Thymus (tissue), 11 donors: Measurements from ENCODE around the gene PLS1. TPM values are rescaled to one million over a fixed set of nuclear protein-coding genes. Genes with fewer than 3 reads are reported as not detected.

Experiments used
- DNase-seq, 9 donors: peaks; one replicate each; pipeline ENCODE4 v3.0.0-alpha.2; 2013; ENCODE audit warnings: low spot score in 9 of 9, low read depth in 6 of 9, missing footprints in 1 of 9
- H3K27ac ChIP-seq, 2 donors: one replicate each; pipeline ENCODE4 v1.5.1; 2013; ENCODE audit warnings: control low read depth in 1 of 2, low read depth in 1 of 2, low read length in 1 of 2, mild to moderate bottlenecking in 1 of 2, moderate library complexity in 1 of 2
- H3K27me3 ChIP-seq, 2 donors: one replicate each; pipeline ENCODE4 v1.5.1; 2013; ENCODE audit warnings: low read length in 1 of 2; ENCODE audit not compliant: control insufficient read depth in 2 of 2, insufficient read depth in 1 of 2
- H3K36me3 ChIP-seq, 2 donors: one replicate each; pipeline ENCODE4 v1.5.1; 2013; ENCODE audit warnings: low read length in 1 of 2, mild to moderate bottlenecking in 1 of 2, moderate library complexity in 1 of 2; ENCODE audit not compliant: control insufficient read depth in 2 of 2, insufficient read depth in 2 of 2
- H3K4me1 ChIP-seq, 2 donors: one replicate each; pipeline ENCODE4 v1.5.1; 2013; ENCODE audit warnings: low read length in 2 of 2; ENCODE audit not compliant: control insufficient read depth in 2 of 2, insufficient read depth in 2 of 2
- H3K4me3 ChIP-seq, 2 donors: one replicate each; pipeline ENCODE4 v1.5.1; 2013; ENCODE audit warnings: low read length in 2 of 2, control low read depth in 1 of 2, mild to moderate bottlenecking in 1 of 2
- H3K9me3 ChIP-seq, 2 donors: one replicate each; pipeline ENCODE4 v1.5.1; 2013; ENCODE audit warnings: low read length in 1 of 2, mild to moderate bottlenecking in 1 of 2; ENCODE audit not compliant: control insufficient read depth in 2 of 2, insufficient read depth in 1 of 2
- WGBS: extraction: QIAGEN DNeasy Blood & Tissue Kit; methylation state at CpG from one replicate; pipeline ENCODE4 v1.1.7; 2013; 5-methylcytosine and 5-hydroxymethylcytosine counted together
- polyA plus RNA-seq: library from polyadenylated mRNA; stranded (reverse); fragments of 200-250 nt; gene quantifications from one replicate; pipeline ENCODE4 v1.2.3, GENCODE V29; 2013
- total RNA-seq: library from RNA; stranded (reverse); fragments of 120-200 nt; gene quantifications from one replicate; pipeline ENCODE4 v1.2.4, GENCODE V29; 2013
- donor health status: healthy.

Gene PLS1
- total and polyA plus RNA-seq, 2 donors: 2.0 to 9.2 TPM

DNA sequence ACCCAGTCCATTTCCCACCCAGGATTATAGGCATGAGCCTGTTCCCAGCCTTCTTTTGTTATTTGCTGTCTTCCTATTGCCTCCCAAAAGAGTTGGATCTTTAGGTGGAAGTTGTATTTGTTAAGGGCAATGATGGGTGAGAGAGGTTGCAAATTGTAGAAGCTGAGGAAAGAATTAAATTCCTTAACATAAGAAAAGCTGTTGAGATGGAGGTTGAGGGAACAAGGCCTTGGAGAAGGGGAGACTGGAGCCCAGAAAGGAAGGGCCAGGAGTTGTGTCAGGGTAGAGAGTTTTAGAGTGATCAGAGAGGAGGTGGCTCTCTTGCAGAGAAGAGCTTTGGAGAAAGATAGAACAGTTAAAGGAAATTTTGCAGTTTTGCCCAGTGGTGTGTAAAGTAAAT is 46.8 kb downstream of the PLS1 start:
- Histone ChIP-seq H3K36me3 (no peaks in the 10 kb centered on the region), H3K27me3 (no peaks in the 10 kb centered on the region), H3K9me3 (no peaks in the 10 kb centered on the region), H3K4me3 (no peak overlapping the region), H3K4me1 (no peaks in the 10 kb centered on the region), H3K27ac (no peak overlapping the region)
- no peak for DNase-seq

GRCh38 chr3:142644502-142644901 is 48.3 kb downstream of the PLS1 start:
- Histone ChIP-seq H3K4me1 (no peaks in the 10 kb centered on the region), H3K27ac (no peak overlapping the region), H3K4me3 (no peak overlapping the region), H3K27me3 (no peaks in the 10 kb centered on the region), H3K9me3 (no peaks in the 10 kb centered on the region), H3K36me3 (no peaks in the 10 kb centered on the region)
- no peak for DNase-seq
- 83% methylated on average over 6 of the region's 6 CpGs for WGBS

DNA sequence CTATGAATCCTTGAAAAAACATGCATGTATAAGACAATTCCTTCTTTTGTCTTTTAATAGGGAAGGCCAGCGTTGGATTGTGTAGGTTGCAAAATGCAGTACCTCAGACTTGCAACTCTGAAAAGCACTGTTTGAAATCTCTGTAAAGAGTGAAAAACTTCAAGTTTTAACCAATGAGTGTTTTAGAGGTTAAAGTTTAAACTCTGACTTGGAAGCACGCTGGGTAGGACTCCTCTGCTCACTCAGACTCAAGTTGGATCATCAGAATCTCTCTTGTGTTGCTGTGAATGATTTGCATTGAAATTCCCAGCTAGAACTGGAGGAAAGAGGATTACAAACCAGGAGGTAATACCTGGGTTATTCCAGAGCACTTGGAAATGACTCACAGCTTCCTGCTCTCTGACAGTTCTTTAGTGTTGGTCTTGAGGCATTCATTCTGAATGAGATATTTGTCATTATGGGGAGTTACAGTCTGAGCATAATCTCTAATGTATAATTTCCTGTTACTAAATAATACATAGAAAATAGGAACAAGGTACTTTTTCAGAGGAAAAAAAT is 49.1 kb downstream of the PLS1 start:
- H3K27ac ChIP-seq: no peak overlapping the region

GRCh38 chr3:142646020-142646785 is 50.0 kb downstream of the PLS1 start:
- H3K4me3 ChIP-seq: no peak overlapping the region
- no peaks in the 10 kb centered on the region for H3K27me3 ChIP-seq
- H3K9me3 ChIP-seq: no peaks in the 10 kb centered on the region
- H3K4me1 ChIP-seq: no peaks in the 10 kb centered on the region
- H3K27ac ChIP-seq: no peak overlapping the region
- H3K36me3 ChIP-seq: no peaks in the 10 kb centered on the region
- WGBS: 96% methylated on average over 5 of the region's 5 CpGs
- no peak for DNase-seq

More for the DNA sequence above, 49.1 kb downstream of the PLS1 start:
- H3K36me3 ChIP-seq: no peaks in the 10 kb centered on the region
- no peak overlapping the region for H3K4me3 ChIP-seq
- no peaks in the 10 kb centered on the region for H3K9me3 ChIP-seq
- no peak for DNase-seq
- H3K27me3 ChIP-seq: no peaks in the 10 kb centered on the region
- WGBS: 97% methylated on average over 2 of the region's 2 CpGs
- no peaks in the 10 kb centered on the region for H3K4me1 ChIP-seq

GRCh38 chr3:142647856-142648255 is 51.7 kb downstream of the PLS1 start:
- WGBS: 95% methylated on average over 1 of the region's 1 CpG
- Histone ChIP-seq H3K9me3 (no peaks in the 10 kb centered on the region), H3K27me3 (no peaks in the 10 kb centered on the region), H3K36me3 (no peaks in the 10 kb centered on the region), H3K27ac (no peak overlapping the region), H3K4me1 (no peaks in the 10 kb centered on the region), H3K4me3 (no peak overlapping the region)
- DNase-seq: no peak

DNA sequence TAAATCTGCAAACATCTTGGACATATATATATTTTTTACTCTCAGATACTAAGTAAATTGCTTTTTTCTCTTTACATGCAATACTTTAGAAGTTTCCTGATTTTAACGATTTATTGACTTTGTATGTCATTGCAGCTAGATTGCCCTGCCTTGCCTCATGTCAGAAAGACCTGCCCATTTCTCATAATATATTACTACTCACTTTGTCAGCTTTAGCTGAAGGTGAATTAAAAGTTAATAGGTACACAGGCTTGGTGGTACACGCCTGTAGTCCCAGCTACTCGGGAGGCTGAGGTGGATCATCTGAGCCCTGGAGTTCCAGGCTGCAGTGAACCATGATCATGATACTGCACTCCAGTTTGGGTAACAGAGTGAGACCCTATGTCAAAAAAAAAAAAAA is 52.8 kb downstream of the PLS1 start:
- Histone ChIP-seq H3K27me3 (no peaks in the 10 kb centered on the region), H3K36me3 (no peaks in the 10 kb centered on the region), H3K4me3 (no peak overlapping the region), H3K4me1 (no peaks in the 10 kb centered on the region), H3K9me3 (no peaks in the 10 kb centered on the region), H3K27ac (no peak overlapping the region)
- DNase-seq: no peak
- WGBS: 98% methylated on average over 3 of the region's 3 CpGs

DNA sequence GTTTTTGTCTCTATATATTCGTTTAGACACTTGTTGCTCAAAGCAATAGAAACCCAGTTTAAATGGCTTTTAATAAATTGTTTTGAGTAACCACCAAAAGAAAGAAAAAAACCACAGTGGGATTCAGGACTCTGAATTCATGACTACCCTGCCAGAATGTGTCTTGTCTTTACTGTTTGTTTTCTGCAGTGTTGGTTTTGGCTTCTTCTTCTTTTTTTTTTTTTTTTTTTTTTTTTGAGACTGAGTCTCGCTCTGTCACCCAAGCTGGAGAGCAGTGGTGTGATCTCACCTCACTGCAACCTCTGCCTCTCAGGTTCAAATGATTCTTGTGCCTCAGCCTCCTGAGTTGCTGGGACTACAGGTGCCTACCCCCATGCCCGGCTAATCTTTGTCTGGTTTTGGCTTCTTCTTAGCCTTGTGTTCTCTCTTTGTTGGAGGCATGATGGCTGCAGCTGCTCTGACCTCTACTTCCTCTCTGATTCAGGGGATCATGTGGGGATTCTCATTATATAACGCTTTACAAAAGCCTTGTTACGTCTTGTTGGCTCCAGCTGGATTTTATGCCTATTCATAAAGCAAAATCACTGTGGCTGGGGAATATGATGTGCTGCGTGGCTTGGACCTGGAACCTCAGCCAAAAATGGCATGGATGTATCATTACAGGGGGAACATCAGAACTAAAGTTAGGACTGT is 54.0 kb downstream of the PLS1 start:
- 66% methylated on average over 6 of the region's 6 CpGs for WGBS

DNA sequence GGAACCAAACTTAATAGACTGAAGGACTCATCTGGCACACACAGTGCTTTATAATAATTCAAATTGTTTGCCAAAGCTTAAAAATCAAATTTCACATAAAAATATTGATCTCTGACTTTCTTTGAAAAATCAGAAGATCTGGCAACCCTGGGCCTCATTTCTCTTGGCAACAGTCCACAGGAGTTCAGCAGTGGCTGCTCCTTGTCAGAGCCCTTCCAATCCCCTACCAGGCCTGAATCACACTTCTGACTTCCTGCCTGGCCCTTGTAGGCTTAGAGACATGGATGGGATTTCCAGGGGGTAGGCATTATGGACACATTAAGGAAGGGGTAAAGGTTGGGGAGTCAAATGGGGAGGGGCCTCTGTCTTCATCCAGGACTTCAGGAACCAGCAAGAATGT is 55.5 kb downstream of the PLS1 start:
- Histone ChIP-seq H3K36me3 (no peaks in the 10 kb centered on the region), H3K9me3 (no peaks in the 10 kb centered on the region), H3K27ac (no peak overlapping the region), H3K4me3 (no peak overlapping the region), H3K4me1 (no peaks in the 10 kb centered on the region), H3K27me3 (no peaks in the 10 kb centered on the region)
- DNase-seq: no peak

More for the DNA sequence above, 54.0 kb downstream of the PLS1 start:
- peak in 1 of 9 donors; percentile 5 for DNase-seq
- no peak overlapping the region for H3K4me3 ChIP-seq
- no peaks in the 10 kb centered on the region for H3K9me3 ChIP-seq
- no peaks in the 10 kb centered on the region for H3K27me3 ChIP-seq
- no peaks in the 10 kb centered on the region for H3K4me1 ChIP-seq
- H3K27ac ChIP-seq: no peak overlapping the region
- no peaks in the 10 kb centered on the region for H3K36me3 ChIP-seq

DNA sequence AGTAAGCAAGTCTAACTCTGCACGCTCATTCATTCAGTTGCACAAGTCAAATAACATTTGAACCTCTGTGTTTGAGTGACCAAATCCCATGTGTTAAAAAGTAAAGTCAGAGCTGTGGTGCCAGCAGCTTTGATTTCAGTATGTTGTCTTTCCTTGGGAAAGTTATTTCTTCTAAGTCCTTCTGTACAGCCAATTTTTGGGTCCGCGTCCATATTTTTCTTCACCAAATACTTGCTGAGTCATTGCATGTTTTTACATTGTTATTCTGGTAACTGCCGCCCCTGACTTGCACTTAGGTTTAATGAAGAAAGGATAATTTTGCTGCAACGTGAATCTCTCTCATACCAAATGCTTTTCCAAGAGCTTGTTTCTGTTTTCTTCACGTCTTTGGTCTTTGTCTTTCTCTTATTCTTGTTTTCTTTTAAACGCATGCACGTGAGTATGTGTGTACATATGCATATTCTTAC is 56.7 kb downstream of the PLS1 start:
- 90% methylated on average over 8 of the region's 8 CpGs for WGBS
- H3K27ac ChIP-seq: no peak overlapping the region
- no peak overlapping the region for H3K4me3 ChIP-seq
- no peaks in the 10 kb centered on the region for H3K9me3 ChIP-seq
- DNase-seq: no peak
- H3K27me3 ChIP-seq: no peaks in the 10 kb centered on the region
- no peaks in the 10 kb centered on the region for H3K4me1 ChIP-seq
- H3K36me3 ChIP-seq: no peaks in the 10 kb centered on the region
